Adrenal gland (tissue), 5 donors: ENCODE data around the gene HMGN3.

ENCODE experiments used
- POLR2A ChIP-seq, 2 donors: fragments of 450-650 bp; IDR thresholded peaks; one replicate each; pipeline ENCODE4 v1.6.1; 2017; ENCODE audit warnings: antibody characterized with exemption in 2 of 2, mild to moderate bottlenecking in 2 of 2, moderate library complexity in 1 of 2
- TF ChIP-seq, protein P1 (sequence below), 6 experiments: fragments of 450-650 bp in 4 of 6; fragments of 200-600 bp in 2 of 6; sonication (generic) in 1 of 6; IDR thresholded peaks; 1 replicate in 5 of 6; 2 replicates in 1 of 6; pipeline versions ENCODE4 v1.5.1 to v1.8.0; 2016 to 2021; ENCODE audit warnings: antibody characterized with exemption in 6 of 6, mild to moderate bottlenecking in 2 of 6, moderate library complexity in 1 of 6
- donor health status: DM: no; HTN: no; CAD: no.

DNA sequence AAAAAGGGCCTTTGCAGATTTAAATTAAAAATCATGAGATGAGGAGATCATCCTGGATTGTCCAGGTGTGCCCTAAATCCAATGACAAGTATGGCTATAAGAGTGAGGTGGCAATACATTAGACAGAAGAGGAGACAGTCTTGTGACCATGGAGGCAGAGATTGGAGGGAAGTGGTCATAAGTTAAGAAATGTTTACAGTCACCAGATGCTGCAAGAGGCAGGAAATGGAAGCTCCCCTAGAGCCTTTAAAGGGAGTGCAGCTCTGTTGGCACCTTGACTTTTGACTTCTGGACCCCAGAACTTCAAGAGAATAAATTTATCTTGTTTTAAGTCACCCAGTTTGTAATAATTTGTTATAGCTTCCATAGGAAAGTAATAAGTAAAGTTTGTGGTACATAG is 61.1 kb downstream of the HMGN3 start:
- TF ChIP-seq POLR2A (IDR thresholded peaks at IDR 0.05): no peak
- TF ChIP-seq, protein P1, sequence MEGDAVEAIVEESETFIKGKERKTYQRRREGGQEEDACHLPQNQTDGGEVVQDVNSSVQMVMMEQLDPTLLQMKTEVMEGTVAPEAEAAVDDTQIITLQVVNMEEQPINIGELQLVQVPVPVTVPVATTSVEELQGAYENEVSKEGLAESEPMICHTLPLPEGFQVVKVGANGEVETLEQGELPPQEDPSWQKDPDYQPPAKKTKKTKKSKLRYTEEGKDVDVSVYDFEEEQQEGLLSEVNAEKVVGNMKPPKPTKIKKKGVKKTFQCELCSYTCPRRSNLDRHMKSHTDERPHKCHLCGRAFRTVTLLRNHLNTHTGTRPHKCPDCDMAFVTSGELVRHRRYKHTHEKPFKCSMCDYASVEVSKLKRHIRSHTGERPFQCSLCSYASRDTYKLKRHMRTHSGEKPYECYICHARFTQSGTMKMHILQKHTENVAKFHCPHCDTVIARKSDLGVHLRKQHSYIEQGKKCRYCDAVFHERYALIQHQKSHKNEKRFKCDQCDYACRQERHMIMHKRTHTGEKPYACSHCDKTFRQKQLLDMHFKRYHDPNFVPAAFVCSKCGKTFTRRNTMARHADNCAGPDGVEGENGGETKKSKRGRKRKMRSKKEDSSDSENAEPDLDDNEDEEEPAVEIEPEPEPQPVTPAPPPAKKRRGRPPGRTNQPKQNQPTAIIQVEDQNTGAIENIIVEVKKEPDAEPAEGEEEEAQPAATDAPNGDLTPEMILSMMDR (IDR thresholded peaks at IDR 0.05): no peak
